ENCODE data around the gene CHST12.

Gene CHST12

DNA sequence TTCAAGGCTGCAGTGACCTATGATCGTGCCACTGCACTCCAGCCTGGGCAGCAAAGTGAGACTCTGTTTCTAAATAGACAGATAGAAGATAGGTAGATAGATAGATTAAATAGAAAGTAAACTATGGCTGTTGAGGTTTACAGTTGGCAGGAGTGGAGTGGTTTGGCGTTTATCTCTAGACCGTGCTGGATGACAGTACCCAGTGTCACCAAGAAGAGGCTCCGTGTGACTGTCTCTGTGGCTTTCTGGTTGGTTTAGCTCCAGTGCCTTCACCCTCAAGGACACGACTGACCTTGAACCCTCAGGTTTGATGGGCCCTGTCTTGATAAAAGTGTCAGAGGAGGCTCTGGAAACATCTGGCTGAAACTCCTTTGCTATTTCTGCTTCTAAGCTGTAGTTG is 31.7 kb downstream of the CHST12 start:
- no peak for DNase-seq (ENCODE audit: low read depth)
- TF ChIP-seq, protein P1, sequence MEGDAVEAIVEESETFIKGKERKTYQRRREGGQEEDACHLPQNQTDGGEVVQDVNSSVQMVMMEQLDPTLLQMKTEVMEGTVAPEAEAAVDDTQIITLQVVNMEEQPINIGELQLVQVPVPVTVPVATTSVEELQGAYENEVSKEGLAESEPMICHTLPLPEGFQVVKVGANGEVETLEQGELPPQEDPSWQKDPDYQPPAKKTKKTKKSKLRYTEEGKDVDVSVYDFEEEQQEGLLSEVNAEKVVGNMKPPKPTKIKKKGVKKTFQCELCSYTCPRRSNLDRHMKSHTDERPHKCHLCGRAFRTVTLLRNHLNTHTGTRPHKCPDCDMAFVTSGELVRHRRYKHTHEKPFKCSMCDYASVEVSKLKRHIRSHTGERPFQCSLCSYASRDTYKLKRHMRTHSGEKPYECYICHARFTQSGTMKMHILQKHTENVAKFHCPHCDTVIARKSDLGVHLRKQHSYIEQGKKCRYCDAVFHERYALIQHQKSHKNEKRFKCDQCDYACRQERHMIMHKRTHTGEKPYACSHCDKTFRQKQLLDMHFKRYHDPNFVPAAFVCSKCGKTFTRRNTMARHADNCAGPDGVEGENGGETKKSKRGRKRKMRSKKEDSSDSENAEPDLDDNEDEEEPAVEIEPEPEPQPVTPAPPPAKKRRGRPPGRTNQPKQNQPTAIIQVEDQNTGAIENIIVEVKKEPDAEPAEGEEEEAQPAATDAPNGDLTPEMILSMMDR (IDR thresholded peaks at IDR 0.05; ENCODE audit: control insufficient read depth, insufficient read depth, low read depth, low read length, missing control alignments) = no peak
- H3K4me3 ChIP-seq (ENCODE audit: control insufficient read depth, low read depth, low read length) = no peak overlapping the region

DNA sequence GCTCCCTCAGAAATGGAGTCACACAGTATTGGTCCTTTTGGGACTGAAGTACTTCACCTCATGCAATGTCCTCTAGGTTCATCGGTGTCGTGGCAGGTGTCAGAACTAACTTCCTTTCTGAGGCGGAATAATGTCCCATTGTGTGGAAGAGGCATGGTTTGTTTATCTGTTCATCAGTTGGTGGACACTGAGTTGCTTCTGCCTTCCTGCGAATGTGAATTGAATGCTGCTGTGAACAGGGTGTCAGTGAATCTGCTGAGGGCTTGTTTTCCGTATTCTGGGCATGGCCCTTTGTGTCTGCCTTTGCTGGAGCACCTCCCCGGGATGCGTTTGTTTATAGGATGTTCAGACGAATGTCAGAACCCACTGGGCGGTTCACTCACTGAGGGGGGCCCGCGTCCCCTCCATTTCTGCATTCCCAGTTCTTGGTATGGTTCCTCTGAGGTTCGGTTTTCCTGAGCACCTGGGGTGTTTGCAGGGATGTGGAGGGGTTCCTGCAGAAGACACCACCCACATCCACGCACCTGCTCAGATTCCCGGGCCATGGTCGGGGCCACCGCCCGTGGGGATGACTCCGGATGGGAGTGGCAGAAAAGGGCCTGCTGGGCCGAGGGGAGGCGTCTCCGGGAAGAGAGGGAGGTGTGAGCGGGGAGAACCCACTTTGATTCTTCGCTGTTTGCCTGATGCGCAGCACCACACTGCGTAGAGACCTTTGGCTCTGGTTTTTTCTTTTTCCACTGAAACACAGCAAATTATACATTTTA is 33.1 kb downstream of the CHST12 start:
- TF ChIP-seq, protein P1 (IDR thresholded peaks at IDR 0.05; ENCODE audit: control insufficient read depth, insufficient read depth, low read depth, low read length, missing control alignments) = no peak
- no peak for DNase-seq (ENCODE audit: low read depth)
- H3K4me3 ChIP-seq (ENCODE audit: control insufficient read depth, low read depth, low read length) = no peak overlapping the region

DNA sequence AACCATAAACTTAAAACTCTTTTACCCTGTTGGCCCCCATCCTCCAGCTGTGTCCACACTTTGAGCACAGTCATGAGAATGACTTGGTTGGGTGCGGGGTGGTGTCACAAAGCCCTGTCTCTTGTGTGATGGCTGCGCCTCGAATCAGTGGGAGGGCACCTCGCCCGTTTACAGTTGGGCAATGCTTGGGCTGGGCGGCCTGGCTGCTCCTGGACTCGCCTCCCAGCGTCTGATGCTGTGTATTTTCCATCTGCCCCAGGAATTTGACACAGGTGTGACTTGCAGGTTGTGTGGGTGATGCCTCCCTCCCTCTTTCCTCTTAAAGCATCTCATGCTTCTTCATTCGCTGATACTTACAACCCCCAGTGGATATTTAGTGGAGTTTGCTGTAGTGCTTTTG is 33.7 kb downstream of the CHST12 start:
- no peak for DNase-seq (ENCODE audit: low read depth)
- no peak overlapping the region for H3K4me3 ChIP-seq (ENCODE audit: control insufficient read depth, low read depth, low read length)
- TF ChIP-seq, protein P1 (IDR thresholded peaks at IDR 0.05; ENCODE audit: control insufficient read depth, insufficient read depth, low read depth, low read length, missing control alignments) = no peak

DNA sequence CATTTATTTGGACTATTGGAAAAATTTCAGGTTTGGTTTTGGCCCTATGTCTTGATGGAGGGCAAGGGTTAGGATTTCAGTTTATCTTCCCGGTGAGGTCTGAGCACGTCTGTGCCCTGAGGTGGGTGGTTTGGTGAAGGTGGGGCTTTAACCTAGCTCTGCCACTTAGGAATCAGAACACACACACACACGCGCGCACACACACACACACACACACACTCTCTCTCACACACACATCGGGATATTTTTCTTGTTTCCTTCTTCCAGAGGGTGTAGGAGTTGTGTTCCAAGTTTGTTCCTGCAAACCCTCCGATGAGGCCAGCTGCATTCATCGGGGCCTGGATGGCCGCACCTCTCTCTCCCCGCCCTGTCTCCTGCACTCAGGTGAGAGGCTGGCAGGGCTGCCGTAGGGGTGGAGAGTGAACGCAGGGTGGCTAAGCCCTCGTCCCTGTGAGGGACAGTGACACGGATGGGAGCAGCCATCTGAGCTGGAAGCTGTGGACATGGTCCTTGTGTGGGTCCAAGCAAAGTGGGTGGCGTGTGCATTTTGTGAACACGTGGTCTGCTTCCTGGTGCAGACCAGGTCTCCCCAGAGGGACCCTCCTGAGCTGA is 34.2 kb downstream of the CHST12 start:
- TF ChIP-seq, protein P1 (IDR thresholded peaks at IDR 0.05; ENCODE audit: control insufficient read depth, insufficient read depth, low read depth, low read length, missing control alignments) = no peak
- DNase-seq (ENCODE audit: low read depth) = no peak

DNA sequence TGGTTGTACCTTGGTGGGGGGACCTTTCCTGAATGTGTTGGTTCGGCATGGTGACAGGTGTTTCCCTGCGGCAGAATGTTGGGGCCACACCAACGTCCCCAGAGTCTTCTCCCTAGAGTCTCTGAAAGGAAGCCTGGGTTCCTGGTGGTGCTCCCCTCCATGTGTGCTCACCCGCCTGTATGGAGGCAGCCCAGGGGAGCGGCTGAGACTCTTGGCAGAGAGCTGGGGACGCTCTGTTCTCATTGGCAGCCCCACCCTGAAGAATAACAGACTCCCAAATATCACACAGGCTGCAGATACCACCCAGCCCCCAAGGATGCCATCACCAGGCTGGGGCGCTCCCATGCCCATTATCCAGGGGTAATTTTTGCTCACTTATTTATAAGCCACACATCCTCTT is 34.8 kb downstream of the CHST12 start:
- TF ChIP-seq, protein P1 (IDR thresholded peaks at IDR 0.05; ENCODE audit: control insufficient read depth, insufficient read depth, low read depth, low read length, missing control alignments) = no peak

More for the DNA sequence above, 34.2 kb downstream of the CHST12 start:
- no peak overlapping the region for H3K4me3 ChIP-seq (ENCODE audit: control insufficient read depth, low read depth, low read length)

DNA sequence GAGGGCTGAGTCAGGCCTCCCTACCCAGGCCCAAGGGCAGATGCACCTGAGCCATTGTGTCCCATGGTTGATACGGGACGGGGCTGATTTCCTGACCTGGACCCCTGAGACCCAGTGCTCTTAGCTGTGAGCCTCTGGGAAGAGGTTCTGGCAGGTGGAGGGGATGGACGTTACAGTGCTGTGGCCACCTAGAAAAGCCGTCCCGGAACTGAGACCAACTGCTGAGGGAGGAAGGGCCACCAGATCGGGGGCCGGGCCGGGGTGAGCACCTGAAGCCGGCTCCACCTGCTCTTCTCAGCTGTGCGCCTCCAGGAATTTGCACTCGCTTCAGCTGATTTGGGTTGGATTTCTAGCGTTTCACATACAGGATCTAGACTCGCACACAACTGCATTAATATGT is 35.4 kb downstream of the CHST12 start:
- no peak for DNase-seq (ENCODE audit: low read depth)
- H3K4me3 ChIP-seq (ENCODE audit: control insufficient read depth, low read depth, low read length) = no peak overlapping the region
- TF ChIP-seq, protein P1 (IDR thresholded peaks at IDR 0.05; ENCODE audit: control insufficient read depth, insufficient read depth, low read depth, low read length, missing control alignments) = no peak

More for the DNA sequence above, 34.8 kb downstream of the CHST12 start:
- no peak for DNase-seq (ENCODE audit: low read depth)
- H3K4me3 ChIP-seq (ENCODE audit: control insufficient read depth, low read depth, low read length) = no peak overlapping the region

Measured in AG09309 (cell line).